PFSK-1 (cell line): ENCODE measurements around the gene STK25.

Experiments used
- POLR2AphosphoS5 ChIP-seq: IDR thresholded peaks from 2 replicates; pipeline ENCODE4 v1.6.1; 2012; ENCODE audit warnings: low read depth, mild to moderate bottlenecking, control low read depth, low read length, moderate library complexity
- SIN3A ChIP-seq: IDR thresholded peaks from 2 replicates; pipeline ENCODE4 v1.6.1; 2012; ENCODE audit warnings: mild to moderate bottlenecking, low read length, moderate library complexity, borderline replicate concordance; ENCODE audit not compliant: insufficient read depth
- TAF1 ChIP-seq: IDR thresholded peaks from 2 replicates; pipeline ENCODE4 v1.6.1; 2012; ENCODE audit warnings: low read length, control low read depth, borderline replicate concordance; ENCODE audit not compliant: insufficient read depth
- TF ChIP-seq, protein P1 (sequence below), 2 experiments: IDR thresholded peaks; 2 replicates each; pipeline versions ENCODE4 v1.6.1 to v1.8.0; 2011 to 2012; ENCODE audit warnings: low read depth in 2 of 2, low read length in 2 of 2, control low read depth in 1 of 2, inconsistent platforms in 1 of 2, mild to moderate bottlenecking in 1 of 2, moderate library complexity in 1 of 2; ENCODE audit not compliant: insufficient read depth in 1 of 2

DNA sequence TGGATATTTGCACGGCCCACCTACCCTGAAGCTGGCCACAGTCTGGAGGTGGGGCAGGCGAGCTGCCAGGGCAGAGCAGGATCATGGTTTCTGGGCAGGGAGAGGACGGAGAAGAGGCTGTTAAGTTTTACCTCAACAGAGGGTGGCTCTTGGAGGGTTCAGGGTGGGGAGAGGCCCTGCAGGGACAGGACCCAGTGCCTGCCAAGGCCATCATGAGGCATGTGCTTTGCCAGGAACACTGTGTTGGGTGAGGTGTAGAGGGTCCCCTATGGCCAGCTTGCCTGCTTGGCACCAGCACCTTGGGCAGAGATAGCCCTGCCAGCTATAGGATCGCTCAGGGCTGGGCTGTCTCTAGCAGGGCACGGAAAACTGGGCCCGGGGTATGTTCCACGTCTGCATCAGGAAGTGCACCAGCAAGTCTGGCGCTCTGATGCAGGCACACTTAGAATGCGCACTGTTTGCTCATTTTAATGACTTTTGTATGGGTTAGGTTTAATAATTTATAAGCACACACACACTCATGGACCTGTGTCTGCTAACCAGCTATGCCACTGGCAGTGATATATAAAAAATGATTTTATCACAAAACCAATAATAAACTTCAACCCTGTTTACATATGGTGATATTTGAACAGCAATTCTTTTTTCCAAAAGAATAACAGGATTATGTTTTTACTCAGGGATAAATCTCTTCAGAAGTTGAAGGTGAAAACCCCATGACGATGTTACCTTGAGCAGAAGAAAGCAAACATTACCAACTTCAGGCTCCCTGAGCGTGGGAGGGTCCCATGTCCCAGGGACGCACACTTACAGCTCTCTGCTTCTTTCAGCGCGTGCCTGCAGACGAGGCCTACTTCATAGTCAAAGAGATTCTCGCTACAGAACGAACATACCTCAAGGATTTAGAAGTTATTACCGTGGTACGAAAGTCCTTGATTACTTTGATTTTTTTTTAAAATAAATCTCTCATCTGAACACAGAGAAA lies 46.4 kb downstream of the STK25 start:
- TF ChIP-seq SIN3A (no peak), POLR2AphosphoS5 (no peak), TAF1 (no peak)
- TF ChIP-seq, protein P1, sequence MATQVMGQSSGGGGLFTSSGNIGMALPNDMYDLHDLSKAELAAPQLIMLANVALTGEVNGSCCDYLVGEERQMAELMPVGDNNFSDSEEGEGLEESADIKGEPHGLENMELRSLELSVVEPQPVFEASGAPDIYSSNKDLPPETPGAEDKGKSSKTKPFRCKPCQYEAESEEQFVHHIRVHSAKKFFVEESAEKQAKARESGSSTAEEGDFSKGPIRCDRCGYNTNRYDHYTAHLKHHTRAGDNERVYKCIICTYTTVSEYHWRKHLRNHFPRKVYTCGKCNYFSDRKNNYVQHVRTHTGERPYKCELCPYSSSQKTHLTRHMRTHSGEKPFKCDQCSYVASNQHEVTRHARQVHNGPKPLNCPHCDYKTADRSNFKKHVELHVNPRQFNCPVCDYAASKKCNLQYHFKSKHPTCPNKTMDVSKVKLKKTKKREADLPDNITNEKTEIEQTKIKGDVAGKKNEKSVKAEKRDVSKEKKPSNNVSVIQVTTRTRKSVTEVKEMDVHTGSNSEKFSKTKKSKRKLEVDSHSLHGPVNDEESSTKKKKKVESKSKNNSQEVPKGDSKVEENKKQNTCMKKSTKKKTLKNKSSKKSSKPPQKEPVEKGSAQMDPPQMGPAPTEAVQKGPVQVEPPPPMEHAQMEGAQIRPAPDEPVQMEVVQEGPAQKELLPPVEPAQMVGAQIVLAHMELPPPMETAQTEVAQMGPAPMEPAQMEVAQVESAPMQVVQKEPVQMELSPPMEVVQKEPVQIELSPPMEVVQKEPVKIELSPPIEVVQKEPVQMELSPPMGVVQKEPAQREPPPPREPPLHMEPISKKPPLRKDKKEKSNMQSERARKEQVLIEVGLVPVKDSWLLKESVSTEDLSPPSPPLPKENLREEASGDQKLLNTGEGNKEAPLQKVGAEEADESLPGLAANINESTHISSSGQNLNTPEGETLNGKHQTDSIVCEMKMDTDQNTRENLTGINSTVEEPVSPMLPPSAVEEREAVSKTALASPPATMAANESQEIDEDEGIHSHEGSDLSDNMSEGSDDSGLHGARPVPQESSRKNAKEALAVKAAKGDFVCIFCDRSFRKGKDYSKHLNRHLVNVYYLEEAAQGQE (IDR thresholded peaks at IDR 0.05; ENCODE audit: insufficient read depth in 1 of 2, low read depth in 2 of 2, low read length in 2 of 2) = no peak
